HG03159 (cell line): ENCODE data around the gene SLC1A2.

Experiments used
- ATAC-seq: cut with Tn5 transposase; IDR thresholded peaks from one replicate; pipeline ENCODE4 v1.9.1; 2021; ENCODE audit warnings: mild to moderate bottlenecking, moderate library complexity; ENCODE audit not compliant: unreplicated experiment

The SLC1A2 gene

GRCh38 chr11:35204614-35205013 lies 214.7 kb downstream of the SLC1A2 start:
- ATAC-seq = no peak
